IMR-90 (cell line): Measurements from ENCODE around the gene MARF1. TPM values are rescaled to one million over a fixed set of nuclear protein-coding genes. Genes with fewer than 3 reads are reported as not detected.
A peak's percentile ranks its signal among the peaks of the same experiment; 100 is the strongest.

Source experiments
- ATAC-seq: fragments of 200-7000 bp; cut with Tn5 transposase; 2 replicates; pipeline ENCODE4 v1.9.1; 2020; ENCODE audit warnings: low read depth, mild to moderate bottlenecking, moderate library complexity
- BruUV-seq: library from RNA; stranded (reverse); fragments of 400-500 nt; replicated peaks from 2 replicates; lab custom pipeline; 2021; lab: Mats Ljungman, UMichigan
- CTCF ChIA-PET: fragments of 300-600 bp; formaldehyde crosslinking; extraction: SDS; loops from one replicate; lab custom pipeline; 2021; ENCODE audit warnings: antibody characterized with exemption; lab: Yijun Ruan, JAX
- POLR2A ChIA-PET: fragments of 300-600 bp; sonication (Branson Sonifier 250); formaldehyde crosslinking; loops from one replicate; lab custom pipeline; 2022; ENCODE audit warnings: antibody characterized with exemption; ENCODE audit not compliant: unreplicated experiment; lab: Charles Lee
- DNase-seq: peaks from one replicate; pipeline ENCODE4 v3.0.0; 2013
- H2AFZ ChIP-seq: replicated peaks from 2 replicates; pipeline ENCODE3; 2013; ENCODE audit warnings: low read length, mild to moderate bottlenecking; ENCODE audit not compliant: poor library complexity
- H2AK5ac ChIP-seq: 2 replicates; pipeline ENCODE4 v1.6.1; 2013; ENCODE audit warnings: low read depth, low read length, inconsistent platforms
- H2AK9ac ChIP-seq: replicated peaks from 2 replicates; pipeline ENCODE3; 2013; ENCODE audit warnings: mild to moderate bottlenecking, low read depth, low read length, moderate library complexity; ENCODE audit not compliant: poor library complexity
- H2BK120ac ChIP-seq: 2 replicates; pipeline ENCODE4 v1.6.1; 2013; ENCODE audit warnings: low read depth, low read length, inconsistent platforms
- H2BK15ac ChIP-seq: 3 replicates; pipeline ENCODE4 v1.6.1; 2013; ENCODE audit warnings: low read depth, low read length, inconsistent platforms
- H2BK20ac ChIP-seq: 2 replicates; pipeline ENCODE4 v1.6.1; 2013; ENCODE audit warnings: low read depth, mild to moderate bottlenecking, inconsistent platforms, low read length, moderate library complexity
- H2BK5ac ChIP-seq: 2 replicates; pipeline ENCODE4 v1.6.1; 2013; ENCODE audit warnings: mild to moderate bottlenecking, low read depth, low read length, inconsistent platforms; ENCODE audit not compliant: poor library complexity, severe bottlenecking
- H3K14ac ChIP-seq: replicated peaks from 2 replicates; pipeline ENCODE4 v1.6.1; 2013; ENCODE audit warnings: low read depth, low read length, inconsistent platforms
- H3K18ac ChIP-seq: 2 replicates; pipeline ENCODE4 v1.6.1; 2013; ENCODE audit warnings: low read depth, low read length, control low read depth
- H3K23ac ChIP-seq: 2 replicates; pipeline ENCODE4 v1.6.1; 2013; ENCODE audit warnings: low read depth, low read length, inconsistent platforms
- H3K27ac ChIP-seq: 2 replicates; pipeline ENCODE4 v1.5.1; 2013; ENCODE audit warnings: mild to moderate bottlenecking, control low read depth, low read length; ENCODE audit not compliant: insufficient read depth
- H3K27me3 ChIP-seq: 2 replicates; pipeline ENCODE4 v1.6.1; 2013; ENCODE audit warnings: low read length; ENCODE audit not compliant: control insufficient read depth, insufficient read depth
- H3K36me3 ChIP-seq: 2 replicates; pipeline ENCODE4 v1.6.1; 2013; ENCODE audit warnings: low read length, mixed read lengths; ENCODE audit not compliant: control insufficient read depth, insufficient read depth
- H3K4ac ChIP-seq: 2 replicates; pipeline ENCODE4 v1.6.1; 2013; ENCODE audit warnings: low read depth, low read length, inconsistent platforms
- H3K4me1 ChIP-seq: 2 replicates; pipeline ENCODE4 v1.6.1; 2013; ENCODE audit warnings: low read length, mixed read lengths; ENCODE audit not compliant: control insufficient read depth, insufficient read depth
- H3K4me2 ChIP-seq: 2 replicates; pipeline ENCODE4 v1.6.1; 2013; ENCODE audit warnings: low read depth, mild to moderate bottlenecking, control low read depth, low read length, moderate library complexity
- H3K4me3 ChIP-seq: 2 replicates; pipeline ENCODE4 v1.5.1; 2013; ENCODE audit warnings: low read depth, mild to moderate bottlenecking, control low read depth, low read length, moderate library complexity; ENCODE audit not compliant: insufficient read depth
- H3K56ac ChIP-seq: 2 replicates; pipeline ENCODE4 v1.6.1; 2013; ENCODE audit warnings: low read length, inconsistent platforms; ENCODE audit not compliant: insufficient read depth; ENCODE audit errors: extremely low read depth
- H3K79me1 ChIP-seq, 2 experiments: 2 replicates each; pipeline ENCODE4 v1.6.1; 2013; ENCODE audit warnings: low read length in 2 of 2, inconsistent platforms in 1 of 2, low read depth in 1 of 2
- H3K9ac ChIP-seq: 2 replicates; pipeline ENCODE4 v1.6.1; 2013; ENCODE audit warnings: low read depth, low read length, control low read depth
- H3K9me1 ChIP-seq: 2 replicates; pipeline ENCODE4 v1.6.1; 2013; ENCODE audit warnings: low read length, inconsistent platforms; ENCODE audit not compliant: insufficient read depth
- H3K9me3 ChIP-seq: 2 replicates; pipeline ENCODE4 v1.6.1; 2013; ENCODE audit warnings: low read length; ENCODE audit not compliant: control insufficient read depth, insufficient read depth
- H4K20me1 ChIP-seq: 2 replicates; pipeline ENCODE4 v1.6.1; 2013; ENCODE audit warnings: low read length, inconsistent platforms; ENCODE audit not compliant: insufficient read depth
- H4K5ac ChIP-seq: 2 replicates; pipeline ENCODE4 v1.6.1; 2013; ENCODE audit warnings: mild to moderate bottlenecking, low read depth, low read length, control low read depth
- H4K8ac ChIP-seq, 2 experiments: 2 replicates each; pipeline ENCODE4 v1.6.1; 2013; ENCODE audit warnings: low read depth in 2 of 2, low read length in 2 of 2, control low read depth in 1 of 2, inconsistent platforms in 1 of 2
- H4K91ac ChIP-seq: 2 replicates; pipeline ENCODE4 v1.6.1; 2013; ENCODE audit warnings: low read depth, low read length, inconsistent platforms; ENCODE audit not compliant: insufficient read depth
- CEBPB ChIP-seq: IDR thresholded peaks from 2 replicates; pipeline ENCODE4 v1.6.1; 2012; ENCODE audit warnings: low read depth, low read length, improper control_type of control experiment
- RCOR1 ChIP-seq: IDR thresholded peaks from 2 replicates; pipeline ENCODE4 v1.6.1; 2012; ENCODE audit warnings: mild to moderate bottlenecking, low read length, improper control_type of control experiment; ENCODE audit not compliant: insufficient replicate concordance
- whole genome bisulfite sequencing, 2 experiments: methylation state at CpG; one replicate each; pipeline versions ENCODE4 v1.1.5 to v1.1.7; 2013; ENCODE audit warnings: missing lambda C conversion rate in 2 of 2; ENCODE audit not compliant: insufficient read length in 1 of 2; ENCODE audit errors: extremely low coverage in 2 of 2; 5-methylcytosine and 5-hydroxymethylcytosine counted together
- dilution Hi-C: fragments of 300-500 bp; cut with HindIII; formaldehyde crosslinking; loops from one replicate; pipeline ENCODE4 v1.14.3; 2018; ENCODE audit warnings: low sequenced_read_pairs; ENCODE audit not compliant: unreplicated experiment
- in situ Hi-C: fragments of 300-500 bp; cut with MboI; formaldehyde crosslinking; loops from 3 replicates; pipeline ENCODE4 v1.14.3; 2019; ENCODE audit warnings: low sequenced_read_pairs, inconsistent platforms, mixed read lengths
- intact Hi-C: fragments of 100-400 bp; cut with micrococcal nuclease; formaldehyde crosslinking; loops from 2 replicates; pipeline ENCODE4 v1.10.0; 2022
- polyA plus RNA-seq, 3 experiments: library from polyadenylated mRNA; depleted of rRNA; stranded (reverse); fragments of >200 nt; gene quantifications; 2 replicates each; pipeline ENCODE4 v1.2.3, GENCODE V29; 2012; ENCODE audit warnings: low replicate concordance in 1 of 3
- total RNA-seq: library from RNA; depleted of rRNA; stranded (reverse); fragments of >200 nt; gene quantifications from 2 replicates; pipeline ENCODE4 v1.2.3, GENCODE V29; 2012
- TF ChIP-seq, protein P1 (sequence below): fragments of 150-350 bp; IDR thresholded peaks from 2 replicates; pipeline ENCODE4 v1.6.1; 2017; ENCODE audit warnings: mild to moderate bottlenecking, antibody characterized with exemption, low read length, low read depth

Gene MARF1
- total and polyA plus RNA-seq, 2 of the 4 experiments (the other 2 are of a cell fraction) = 9.0 to 12.9 TPM

DNA sequence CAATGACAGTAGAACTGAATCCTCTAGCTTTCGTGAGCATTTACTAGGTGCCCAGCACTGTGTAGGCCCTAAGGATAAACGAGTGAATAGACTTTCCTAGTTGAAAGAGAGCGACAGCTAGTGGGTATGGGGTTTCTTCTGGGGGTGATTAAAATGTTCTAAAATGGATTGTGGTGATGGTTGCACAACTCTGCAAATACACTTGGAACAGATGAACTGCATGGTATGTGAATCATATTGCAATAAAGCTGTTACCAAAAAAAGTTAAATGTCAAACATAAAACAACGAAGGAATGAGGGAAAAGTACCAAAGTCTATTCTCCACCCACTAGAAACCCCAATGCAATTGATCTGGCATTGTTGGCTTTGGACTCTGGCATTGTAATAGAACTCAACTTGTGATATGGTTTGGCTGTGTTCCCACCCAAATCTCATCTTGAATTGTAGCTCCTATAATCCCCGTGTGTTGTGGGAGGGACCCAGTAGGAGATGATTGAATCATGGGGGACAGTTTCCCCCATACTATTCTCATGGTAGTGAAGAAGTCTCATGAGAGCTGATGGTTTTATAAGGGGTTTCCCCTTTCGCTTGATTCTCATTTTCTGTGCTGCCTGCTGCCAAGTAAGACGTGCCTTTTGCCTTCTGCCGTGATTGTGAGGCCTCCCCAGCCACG is 70.5 kb downstream of the MARF1 start:
- TF ChIP-seq CEBPB (peak; percentile 96), RCOR1 (no peak)
- TF ChIP-seq, protein P1, sequence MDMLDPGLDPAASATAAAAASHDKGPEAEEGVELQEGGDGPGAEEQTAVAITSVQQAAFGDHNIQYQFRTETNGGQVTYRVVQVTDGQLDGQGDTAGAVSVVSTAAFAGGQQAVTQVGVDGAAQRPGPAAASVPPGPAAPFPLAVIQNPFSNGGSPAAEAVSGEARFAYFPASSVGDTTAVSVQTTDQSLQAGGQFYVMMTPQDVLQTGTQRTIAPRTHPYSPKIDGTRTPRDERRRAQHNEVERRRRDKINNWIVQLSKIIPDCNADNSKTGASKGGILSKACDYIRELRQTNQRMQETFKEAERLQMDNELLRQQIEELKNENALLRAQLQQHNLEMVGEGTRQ = no peak
- H2BK20ac ChIP-seq = no peak overlapping the region; the same call in 1 of the 2 replicates
- ATAC-seq (peak; percentile 76), DNase-seq (peak; percentile 67)
- no peak overlapping the region for H4K8ac ChIP-seq
- BruUV-seq = no TSS peak
- dilution Hi-C loops (no loop called here), intact Hi-C loops (no loop called here), in situ Hi-C loops (no loop called here)
- H3K4me2 ChIP-seq = peak overlapping the region; percentile 73
- no peaks in the 10 kb centered on the region for H3K9me3 ChIP-seq
- no peak overlapping the region for H3K9ac ChIP-seq
- ChIA-PET CTCF (no interaction called here), POLR2A (no interaction called here)
- no peak overlapping the region for H2AFZ ChIP-seq
- H2AK9ac ChIP-seq = no peak overlapping the region
- H2AK5ac ChIP-seq = peak overlapping the region; percentile 68; the same call in 1 of the 2 replicates
- peak overlapping the region; percentile 87 for H3K18ac ChIP-seq
- H4K20me1 ChIP-seq = no peaks in the 10 kb centered on the region
- H3K4me1 ChIP-seq = peaks cover 12% of the 10 kb centered on the region
- no peak overlapping the region for H3K4me3 ChIP-seq
- no peak overlapping the region for H2BK5ac ChIP-seq
- peaks cover 0 to 8% of the 10 kb centered on the region in 2 experiments; a peak in 3 of 4 replicates for H3K79me1 ChIP-seq
- no peak overlapping the region for H4K91ac ChIP-seq
- H3K36me3 ChIP-seq = peaks cover 17% of the 10 kb centered on the region
- H3K27me3 ChIP-seq = no peaks in the 10 kb centered on the region
- H3K56ac ChIP-seq = no peak overlapping the region
- H2BK120ac ChIP-seq = no peak overlapping the region
- no peak overlapping the region for H3K23ac ChIP-seq
- H3K27ac ChIP-seq = peak overlapping the region; percentile 73; the same call in 1 of the 2 replicates
- WGBS, 2 experiments = 34% methylated on average over 5 of the region's 9 CpGs; no CpG with 5 or more reads in 1 of the 2 experiments
- H3K14ac ChIP-seq = peak overlapping the region; percentile 61; the same call in 1 of the 2 replicates
- H3K9me1 ChIP-seq = peaks cover 7% of the 10 kb centered on the region
- H2BK15ac ChIP-seq = no peak overlapping the region
- 0 out of 2 replicates have a peak overlapping the region, but pooled peaks have one; percentile 27 for H4K5ac ChIP-seq
- H3K4ac ChIP-seq = peak overlapping the region; percentile 45; the same call in 1 of the 2 replicates
